IMR-90 (cell line): ENCODE measurements around the gene CNTN4. TPM values are rescaled to one million over a fixed set of nuclear protein-coding genes. Genes with fewer than 3 reads are reported as not detected.

Experiments used
- ATAC-seq: fragments of 200-7000 bp; cut with Tn5 transposase; 2 replicates; pipeline ENCODE4 v1.9.1; 2020; ENCODE audit warnings: low read depth, mild to moderate bottlenecking, moderate library complexity
- BruUV-seq: library from RNA; stranded (reverse); fragments of 400-500 nt; replicated peaks from 2 replicates; lab custom pipeline; 2021; lab: Mats Ljungman, UMichigan
- CTCF ChIA-PET: fragments of 300-600 bp; formaldehyde crosslinking; extraction: SDS; loops from one replicate; lab custom pipeline; 2021; ENCODE audit warnings: antibody characterized with exemption; lab: Yijun Ruan, JAX
- POLR2A ChIA-PET: fragments of 300-600 bp; sonication (Branson Sonifier 250); formaldehyde crosslinking; loops from one replicate; lab custom pipeline; 2022; ENCODE audit warnings: antibody characterized with exemption; ENCODE audit not compliant: unreplicated experiment; lab: Charles Lee
- DNase-seq: peaks from one replicate; pipeline ENCODE4 v3.0.0; 2013
- H2AFZ ChIP-seq: replicated peaks from 2 replicates; pipeline ENCODE3; 2013; ENCODE audit warnings: low read length, mild to moderate bottlenecking; ENCODE audit not compliant: poor library complexity
- H2AK5ac ChIP-seq: 2 replicates; pipeline ENCODE4 v1.6.1; 2013; ENCODE audit warnings: low read depth, low read length, inconsistent platforms
- H2AK9ac ChIP-seq: replicated peaks from 2 replicates; pipeline ENCODE3; 2013; ENCODE audit warnings: mild to moderate bottlenecking, low read depth, low read length, moderate library complexity; ENCODE audit not compliant: poor library complexity
- H2BK120ac ChIP-seq: 2 replicates; pipeline ENCODE4 v1.6.1; 2013; ENCODE audit warnings: low read depth, low read length, inconsistent platforms
- H2BK15ac ChIP-seq: 3 replicates; pipeline ENCODE4 v1.6.1; 2013; ENCODE audit warnings: low read depth, low read length, inconsistent platforms
- H2BK20ac ChIP-seq: 2 replicates; pipeline ENCODE4 v1.6.1; 2013; ENCODE audit warnings: low read depth, mild to moderate bottlenecking, inconsistent platforms, low read length, moderate library complexity
- H2BK5ac ChIP-seq: 2 replicates; pipeline ENCODE4 v1.6.1; 2013; ENCODE audit warnings: mild to moderate bottlenecking, low read depth, low read length, inconsistent platforms; ENCODE audit not compliant: poor library complexity, severe bottlenecking
- H3K14ac ChIP-seq: replicated peaks from 2 replicates; pipeline ENCODE4 v1.6.1; 2013; ENCODE audit warnings: low read depth, low read length, inconsistent platforms
- H3K18ac ChIP-seq: 2 replicates; pipeline ENCODE4 v1.6.1; 2013; ENCODE audit warnings: low read depth, low read length, control low read depth
- H3K23ac ChIP-seq: 2 replicates; pipeline ENCODE4 v1.6.1; 2013; ENCODE audit warnings: low read depth, low read length, inconsistent platforms
- H3K27ac ChIP-seq: 2 replicates; pipeline ENCODE4 v1.5.1; 2013; ENCODE audit warnings: mild to moderate bottlenecking, control low read depth, low read length; ENCODE audit not compliant: insufficient read depth
- H3K27me3 ChIP-seq: 2 replicates; pipeline ENCODE4 v1.6.1; 2013; ENCODE audit warnings: low read length; ENCODE audit not compliant: control insufficient read depth, insufficient read depth
- H3K36me3 ChIP-seq: 2 replicates; pipeline ENCODE4 v1.6.1; 2013; ENCODE audit warnings: low read length, mixed read lengths; ENCODE audit not compliant: control insufficient read depth, insufficient read depth
- H3K4ac ChIP-seq: 2 replicates; pipeline ENCODE4 v1.6.1; 2013; ENCODE audit warnings: low read depth, low read length, inconsistent platforms
- H3K4me1 ChIP-seq: 2 replicates; pipeline ENCODE4 v1.6.1; 2013; ENCODE audit warnings: low read length, mixed read lengths; ENCODE audit not compliant: control insufficient read depth, insufficient read depth
- H3K4me2 ChIP-seq: 2 replicates; pipeline ENCODE4 v1.6.1; 2013; ENCODE audit warnings: low read depth, mild to moderate bottlenecking, control low read depth, low read length, moderate library complexity
- H3K4me3 ChIP-seq: 2 replicates; pipeline ENCODE4 v1.5.1; 2013; ENCODE audit warnings: low read depth, mild to moderate bottlenecking, control low read depth, low read length, moderate library complexity; ENCODE audit not compliant: insufficient read depth
- H3K56ac ChIP-seq: 2 replicates; pipeline ENCODE4 v1.6.1; 2013; ENCODE audit warnings: low read length, inconsistent platforms; ENCODE audit not compliant: insufficient read depth; ENCODE audit errors: extremely low read depth
- H3K79me1 ChIP-seq, 2 experiments: 2 replicates each; pipeline ENCODE4 v1.6.1; 2013; ENCODE audit warnings: low read length in 2 of 2, inconsistent platforms in 1 of 2, low read depth in 1 of 2
- H3K9ac ChIP-seq: 2 replicates; pipeline ENCODE4 v1.6.1; 2013; ENCODE audit warnings: low read depth, low read length, control low read depth
- H3K9me1 ChIP-seq: 2 replicates; pipeline ENCODE4 v1.6.1; 2013; ENCODE audit warnings: low read length, inconsistent platforms; ENCODE audit not compliant: insufficient read depth
- H3K9me3 ChIP-seq: 2 replicates; pipeline ENCODE4 v1.6.1; 2013; ENCODE audit warnings: low read length; ENCODE audit not compliant: control insufficient read depth, insufficient read depth
- H4K20me1 ChIP-seq: 2 replicates; pipeline ENCODE4 v1.6.1; 2013; ENCODE audit warnings: low read length, inconsistent platforms; ENCODE audit not compliant: insufficient read depth
- H4K5ac ChIP-seq: 2 replicates; pipeline ENCODE4 v1.6.1; 2013; ENCODE audit warnings: mild to moderate bottlenecking, low read depth, low read length, control low read depth
- H4K8ac ChIP-seq, 2 experiments: 2 replicates each; pipeline ENCODE4 v1.6.1; 2013; ENCODE audit warnings: low read depth in 2 of 2, low read length in 2 of 2, control low read depth in 1 of 2, inconsistent platforms in 1 of 2
- H4K91ac ChIP-seq: 2 replicates; pipeline ENCODE4 v1.6.1; 2013; ENCODE audit warnings: low read depth, low read length, inconsistent platforms; ENCODE audit not compliant: insufficient read depth
- BHLHE40 ChIP-seq: fragments of 150-350 bp; IDR thresholded peaks from 2 replicates; pipeline ENCODE4 v1.6.1; 2016; ENCODE audit warnings: mild to moderate bottlenecking, low read depth, low read length
- CEBPB ChIP-seq: IDR thresholded peaks from 2 replicates; pipeline ENCODE4 v1.6.1; 2012; ENCODE audit warnings: low read depth, low read length, improper control_type of control experiment
- FOS ChIP-seq: fragments of 150-350 bp; IDR thresholded peaks from 2 replicates; pipeline ENCODE4 v1.6.1; 2016; ENCODE audit warnings: low read depth, low read length
- MAZ ChIP-seq: IDR thresholded peaks from 2 replicates; pipeline ENCODE4 v1.6.1; 2012; ENCODE audit warnings: low read depth, mild to moderate bottlenecking, low read length, improper control_type of control experiment, moderate library complexity, borderline replicate concordance
- NFE2L2 ChIP-seq: fragments of 150-350 bp; IDR thresholded peaks from 2 replicates; pipeline ENCODE4 v1.6.1; 2016; ENCODE audit warnings: low read depth, mild to moderate bottlenecking, low read length
- POLR2A ChIP-seq: IDR thresholded peaks from 2 replicates; pipeline ENCODE4 v1.6.1; 2012; ENCODE audit warnings: mild to moderate bottlenecking, low read depth, low read length
- RAD21 ChIP-seq: IDR thresholded peaks from 2 replicates; pipeline ENCODE4 v1.6.1; 2012; ENCODE audit warnings: low read length, improper control_type of control experiment
- RCOR1 ChIP-seq: IDR thresholded peaks from 2 replicates; pipeline ENCODE4 v1.6.1; 2012; ENCODE audit warnings: mild to moderate bottlenecking, low read length, improper control_type of control experiment; ENCODE audit not compliant: insufficient replicate concordance
- RFX5 ChIP-seq: IDR thresholded peaks from 2 replicates; pipeline ENCODE4 v1.8.0; 2012; ENCODE audit warnings: low read depth, mild to moderate bottlenecking, low read length, moderate library complexity
- SMC3 ChIP-seq: fragments of 150-350 bp; IDR thresholded peaks from 2 replicates; pipeline ENCODE4 v1.6.1; 2016; ENCODE audit warnings: low read depth, mild to moderate bottlenecking, antibody characterized with exemption, low read length, moderate library complexity
- WGBS, 2 experiments: methylation state at CpG; one replicate each; pipeline versions ENCODE4 v1.1.5 to v1.1.7; 2013; ENCODE audit warnings: missing lambda C conversion rate in 2 of 2; ENCODE audit not compliant: insufficient read length in 1 of 2; ENCODE audit errors: extremely low coverage in 2 of 2; 5-methylcytosine and 5-hydroxymethylcytosine counted together
- dilution Hi-C: fragments of 300-500 bp; cut with HindIII; formaldehyde crosslinking; loops from one replicate; pipeline ENCODE4 v1.14.3; 2018; ENCODE audit warnings: low sequenced_read_pairs; ENCODE audit not compliant: unreplicated experiment
- in situ Hi-C: fragments of 300-500 bp; cut with MboI; formaldehyde crosslinking; loops from 3 replicates; pipeline ENCODE4 v1.14.3; 2019; ENCODE audit warnings: low sequenced_read_pairs, inconsistent platforms, mixed read lengths
- intact Hi-C: fragments of 100-400 bp; cut with micrococcal nuclease; formaldehyde crosslinking; loops from 2 replicates; pipeline ENCODE4 v1.10.0; 2022
- polyA plus RNA-seq, 3 experiments: library from polyadenylated mRNA; depleted of rRNA; stranded (reverse); fragments of >200 nt; gene quantifications; 2 replicates each; pipeline ENCODE4 v1.2.3, GENCODE V29; 2012; ENCODE audit warnings: low replicate concordance in 1 of 3
- total RNA-seq: library from RNA; depleted of rRNA; stranded (reverse); fragments of >200 nt; gene quantifications from 2 replicates; pipeline ENCODE4 v1.2.3, GENCODE V29; 2012
- TF ChIP-seq, protein P1 (sequence below): fragments of 150-350 bp; IDR thresholded peaks from 2 replicates; pipeline ENCODE4 v1.6.1; 2016; ENCODE audit warnings: low read depth, mild to moderate bottlenecking, low read length, moderate library complexity, borderline replicate concordance
- TF ChIP-seq, protein P2 (sequence below): conservative IDR thresholded peaks from 2 replicates; pipeline ENCODE4 v1.5.1; 2012; ENCODE audit warnings: mild to moderate bottlenecking, low read depth, low read length, improper control_type of control experiment

CNTN4 gene
- total and polyA plus RNA-seq, 2 of the 4 experiments (the other 2 are of a cell fraction): under 0.01 TPM; not detected in 1

DNA sequence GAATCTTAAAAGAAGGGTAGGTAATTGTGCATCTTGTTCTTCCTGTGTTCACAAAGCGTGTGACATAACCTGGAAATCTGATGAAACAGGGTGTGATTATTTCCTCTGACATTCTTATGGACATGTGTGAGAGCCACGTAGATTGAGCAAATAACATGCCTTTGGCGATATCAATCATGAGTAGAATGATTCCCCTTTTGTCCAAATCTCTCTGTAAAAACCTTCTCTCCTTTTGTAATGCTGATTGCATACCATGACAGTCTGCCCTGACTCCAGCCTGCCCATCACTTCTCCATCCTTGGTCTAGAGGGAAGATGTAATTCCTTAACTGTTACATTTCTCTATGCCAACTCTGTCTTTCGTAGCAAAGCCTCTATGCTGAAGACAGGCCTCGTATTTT, 896.5 kb downstream of the CNTN4 start:
- Histone ChIP-seq H3K9ac (no peak overlapping the region), H2BK120ac (no peak overlapping the region), H3K27me3 (no peaks in the 10 kb centered on the region), H4K5ac (no peak overlapping the region), H3K27ac (no peak overlapping the region), H4K20me1 (no peaks in the 10 kb centered on the region), H3K36me3 (no peaks in the 10 kb centered on the region), H3K9me1 (no peaks in the 10 kb centered on the region), H2BK15ac (no peak overlapping the region), H4K91ac (no peak overlapping the region), H2AK9ac (no peak overlapping the region), H3K56ac (no peak overlapping the region), H3K4me3 (no peak overlapping the region), H3K9me3 (no peaks in the 10 kb centered on the region), H3K23ac (no peak overlapping the region), H3K18ac (no peak overlapping the region), H3K4ac (no peak overlapping the region), H3K79me1 (no peaks in the 10 kb centered on the region), H3K14ac (no peak overlapping the region), H3K4me1 (no peaks in the 10 kb centered on the region), H4K8ac (no peak overlapping the region), H3K4me2 (no peak overlapping the region), H2BK20ac (no peak overlapping the region), H2AFZ (no peak overlapping the region), H2BK5ac (no peak overlapping the region), H2AK5ac (no peak overlapping the region)
- no peak for ATAC-seq
- TF ChIP-seq FOS (no peak), RCOR1 (no peak), NFE2L2 (no peak), SMC3 (no peak), RFX5 (no peak), MAZ (no peak), BHLHE40 (no peak), CEBPB (no peak), RAD21 (no peak), POLR2A (no peak)
- TF ChIP-seq, protein P1, sequence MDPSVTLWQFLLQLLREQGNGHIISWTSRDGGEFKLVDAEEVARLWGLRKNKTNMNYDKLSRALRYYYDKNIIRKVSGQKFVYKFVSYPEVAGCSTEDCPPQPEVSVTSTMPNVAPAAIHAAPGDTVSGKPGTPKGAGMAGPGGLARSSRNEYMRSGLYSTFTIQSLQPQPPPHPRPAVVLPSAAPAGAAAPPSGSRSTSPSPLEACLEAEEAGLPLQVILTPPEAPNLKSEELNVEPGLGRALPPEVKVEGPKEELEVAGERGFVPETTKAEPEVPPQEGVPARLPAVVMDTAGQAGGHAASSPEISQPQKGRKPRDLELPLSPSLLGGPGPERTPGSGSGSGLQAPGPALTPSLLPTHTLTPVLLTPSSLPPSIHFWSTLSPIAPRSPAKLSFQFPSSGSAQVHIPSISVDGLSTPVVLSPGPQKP: no peak
- TF ChIP-seq, protein P2, sequence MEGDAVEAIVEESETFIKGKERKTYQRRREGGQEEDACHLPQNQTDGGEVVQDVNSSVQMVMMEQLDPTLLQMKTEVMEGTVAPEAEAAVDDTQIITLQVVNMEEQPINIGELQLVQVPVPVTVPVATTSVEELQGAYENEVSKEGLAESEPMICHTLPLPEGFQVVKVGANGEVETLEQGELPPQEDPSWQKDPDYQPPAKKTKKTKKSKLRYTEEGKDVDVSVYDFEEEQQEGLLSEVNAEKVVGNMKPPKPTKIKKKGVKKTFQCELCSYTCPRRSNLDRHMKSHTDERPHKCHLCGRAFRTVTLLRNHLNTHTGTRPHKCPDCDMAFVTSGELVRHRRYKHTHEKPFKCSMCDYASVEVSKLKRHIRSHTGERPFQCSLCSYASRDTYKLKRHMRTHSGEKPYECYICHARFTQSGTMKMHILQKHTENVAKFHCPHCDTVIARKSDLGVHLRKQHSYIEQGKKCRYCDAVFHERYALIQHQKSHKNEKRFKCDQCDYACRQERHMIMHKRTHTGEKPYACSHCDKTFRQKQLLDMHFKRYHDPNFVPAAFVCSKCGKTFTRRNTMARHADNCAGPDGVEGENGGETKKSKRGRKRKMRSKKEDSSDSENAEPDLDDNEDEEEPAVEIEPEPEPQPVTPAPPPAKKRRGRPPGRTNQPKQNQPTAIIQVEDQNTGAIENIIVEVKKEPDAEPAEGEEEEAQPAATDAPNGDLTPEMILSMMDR: no peak
- dilution Hi-C loops: no loop called here
- DNase-seq: no peak
- no TSS peak for BruUV-seq
- intact Hi-C loops: no loop called here
- in situ Hi-C loops: no loop called here
- ChIA-PET POLR2A (no interaction called here), CTCF (no interaction called here)
- no CpG with 5 or more reads among the region's 5 CpGs for WGBS, 2 experiments
